Glutamatergic neuron (in vitro differentiated cells): ENCODE measurements around the gene GPR27. TPM values are rescaled to one million over a fixed set of nuclear protein-coding genes. Genes with fewer than 3 reads are reported as not detected.
A peak's percentile ranks its signal among the peaks of the same experiment; 100 is the strongest.

ENCODE experiments used
- DNase-seq: peaks from one replicate; pipeline ENCODE4 v3.0.0; 2022
- H3K27ac Mint-ChIP-seq: one replicate; pipeline ENCODE4 v1.8.0; 2020; ENCODE audit warnings: mild to moderate bottlenecking, mixed read lengths, inconsistent platforms; ENCODE audit not compliant: unreplicated experiment
- H3K27me3 Mint-ChIP-seq: one replicate; pipeline ENCODE4 v1.8.0; 2020; ENCODE audit warnings: mild to moderate bottlenecking, moderate library complexity, mixed read lengths, inconsistent platforms; ENCODE audit not compliant: unreplicated experiment
- H3K36me3 Mint-ChIP-seq: one replicate; pipeline ENCODE4 v1.8.0; 2020; ENCODE audit warnings: mild to moderate bottlenecking, mixed read lengths, inconsistent platforms; ENCODE audit not compliant: unreplicated experiment
- H3K4me1 Mint-ChIP-seq: one replicate; pipeline ENCODE4 v1.8.0; 2020; ENCODE audit warnings: mild to moderate bottlenecking, low read depth, mixed read lengths, inconsistent platforms; ENCODE audit not compliant: unreplicated experiment
- H3K4me3 Mint-ChIP-seq: one replicate; pipeline ENCODE4 v1.8.0; 2020; ENCODE audit warnings: mild to moderate bottlenecking, mixed read lengths, inconsistent platforms; ENCODE audit not compliant: unreplicated experiment
- H3K9me3 Mint-ChIP-seq: one replicate; pipeline ENCODE4 v1.8.0; 2020; ENCODE audit warnings: mild to moderate bottlenecking, moderate library complexity, mixed read lengths, inconsistent platforms; ENCODE audit not compliant: unreplicated experiment
- CTCF ChIP-seq: fragments of 200-600 bp; sonication (generic); IDR thresholded peaks from one replicate; pipeline ENCODE4 v1.5.0; 2021; ENCODE audit not compliant: partially characterized antibody, unreplicated experiment
- total RNA-seq: library from RNA; stranded (reverse); fragmentation: NEBNext Ultra II Directional; extraction: Animal tissue kit (Norgen Biotek cat#: 25700); gene quantifications from one replicate; pipeline ENCODE4 v1.2.1, GENCODE V29; 2021; ENCODE audit not compliant: unreplicated experiment

Gene GPR27
- total RNA-seq, 1 donor from 2014 or later, result 4.7 TPM

DNA sequence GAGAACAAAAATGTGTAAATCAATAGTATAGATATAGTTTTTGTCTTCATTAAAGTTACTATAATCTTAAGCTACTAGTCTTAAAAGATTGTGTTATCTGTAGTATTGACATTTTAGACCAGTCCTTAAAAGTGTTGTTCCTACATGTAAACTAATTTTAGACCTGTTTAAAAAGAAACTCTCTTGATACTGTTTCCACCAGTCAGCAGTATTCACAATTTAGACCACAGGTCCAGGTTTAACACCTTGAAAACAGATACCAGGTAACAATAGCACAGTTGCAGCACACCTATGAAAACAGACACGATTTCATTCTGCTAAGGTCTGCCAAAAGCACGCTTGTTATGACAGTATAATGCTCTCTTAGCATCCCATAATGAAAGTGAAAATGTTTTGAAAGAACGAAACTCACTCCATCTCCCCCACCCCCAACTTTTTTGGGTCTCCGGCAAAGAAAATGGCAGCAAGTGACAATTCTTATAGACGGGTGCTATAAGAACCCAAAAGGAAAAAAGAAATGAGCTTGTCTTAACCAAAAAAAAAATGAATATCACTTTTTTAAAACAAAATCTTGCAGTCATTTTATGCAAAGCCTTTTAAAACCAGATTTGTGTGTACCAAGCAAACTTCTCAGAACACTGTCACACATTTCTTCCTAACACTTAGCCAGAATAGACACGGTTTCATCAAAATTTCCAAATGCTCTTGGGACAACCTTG, 30.0 kb upstream of the GPR27 start:
- DNase-seq, result no peak
- TF ChIP-seq CTCF, result no peak
- Mint-ChIP-seq H3K9me3 (peaks cover 18% of the 10 kb centered on the region), H3K36me3 (no peaks in the 10 kb centered on the region), H3K4me1 (peaks cover 22% of the 10 kb centered on the region), H3K4me3 (peak overlapping the region; percentile 80), H3K27me3 (peaks cover 24% of the 10 kb centered on the region), H3K27ac (no peak overlapping the region)

DNA sequence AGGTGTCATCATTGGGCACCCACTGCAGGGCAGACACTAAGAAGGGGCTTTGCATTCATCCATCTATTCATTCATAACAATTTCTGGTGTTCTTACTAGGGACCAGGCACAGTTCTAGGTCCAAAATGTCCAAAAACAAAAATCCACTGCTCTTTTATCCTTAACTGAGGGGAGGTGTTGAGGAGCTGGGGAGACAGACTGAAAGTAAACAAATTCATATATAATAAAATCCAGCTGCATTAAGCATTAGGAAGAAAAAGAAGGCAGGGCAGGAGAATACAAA, 29.5 kb upstream of the GPR27 start:
- peak overlapping the region; percentile 80 for H3K4me3 Mint-ChIP-seq
- no peak for DNase-seq
- peaks cover 24% of the 10 kb centered on the region for H3K4me1 Mint-ChIP-seq
- TF ChIP-seq CTCF, result no peak
- peak overlapping the region; percentile 75 for H3K27ac Mint-ChIP-seq
- peaks cover 24% of the 10 kb centered on the region for H3K27me3 Mint-ChIP-seq
- H3K36me3 Mint-ChIP-seq, result no peaks in the 10 kb centered on the region
- H3K9me3 Mint-ChIP-seq, result peaks cover 19% of the 10 kb centered on the region

GRCh38 chr3:71724584-71725270, 28.9 kb upstream of the GPR27 start:
- H3K9me3 Mint-ChIP-seq, result peaks cover 19% of the 10 kb centered on the region
- H3K36me3 Mint-ChIP-seq, result no peaks in the 10 kb centered on the region
- H3K4me1 Mint-ChIP-seq, result peaks cover 28% of the 10 kb centered on the region
- H3K4me3 Mint-ChIP-seq, result peak overlapping the region; percentile 80
- peaks cover 23% of the 10 kb centered on the region for H3K27me3 Mint-ChIP-seq
- no peak for TF ChIP-seq CTCF
- peak; percentile 70 for DNase-seq
- H3K27ac Mint-ChIP-seq, result peak overlapping the region; percentile 75

DNA sequence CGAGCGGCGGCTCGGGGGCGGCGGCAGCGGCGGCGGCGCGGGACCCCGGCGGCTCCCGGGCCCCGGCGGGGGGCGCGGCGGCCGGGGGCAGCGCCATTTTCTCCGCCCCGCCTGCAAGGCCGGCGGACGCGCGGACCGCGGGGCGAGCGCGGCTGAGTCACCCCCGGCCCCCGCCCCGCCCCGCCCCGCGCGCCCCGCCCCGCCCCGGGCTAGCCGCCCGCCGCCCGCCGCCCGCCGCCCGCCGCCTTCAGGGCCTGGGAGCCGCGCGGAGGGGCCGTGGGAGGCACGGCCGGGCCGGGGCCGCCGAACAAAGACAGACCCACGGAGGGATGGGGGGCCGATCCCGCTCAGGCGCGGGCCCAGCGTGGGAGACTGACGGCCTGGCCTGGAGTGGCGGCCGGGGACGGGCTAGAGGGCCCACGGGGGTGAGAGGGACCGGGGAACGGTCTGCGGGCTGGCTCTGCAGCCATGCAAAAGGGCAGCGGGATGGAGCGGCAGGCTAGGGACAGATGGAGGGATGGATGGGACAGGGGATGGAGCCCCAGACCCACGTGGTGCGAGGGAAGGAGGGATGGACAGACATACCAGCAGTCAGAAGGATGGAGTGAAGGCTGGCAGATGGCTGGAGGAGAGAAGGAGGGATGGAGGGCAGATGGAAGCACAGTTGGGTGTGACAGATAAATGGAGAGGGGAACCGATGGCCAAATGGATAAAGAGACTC, 28.2 kb upstream of the GPR27 start, which contains the start of gene EIF4E3:
TSS of gene EIF4E3 (minus strand) at position 132 of the 721 bp plus-strand sequence. CDS start at position 97, 35 bp downstream.
- Mint-ChIP-seq H3K4me3 (peak within 1 kb of the TSS; percentile 96), H3K27ac (peak within 1 kb of the TSS; percentile 100), H3K36me3 (no peaks in the 10 kb centered on the region), H3K9me3 (peaks cover 19% of the 10 kb centered on the region), H3K4me1 (peaks cover 31% of the 10 kb centered on the region), H3K27me3 (peaks cover 27% of the 10 kb centered on the region)
- DNase-seq, result peak; percentile 67
- TF ChIP-seq CTCF, result no peak
